Heart left ventricle (tissue), 16 donors: ENCODE data around the gene PTPRN2. TPM values are rescaled to one million over a fixed set of nuclear protein-coding genes. Genes with fewer than 3 reads are reported as not detected.

Source experiments
- ATAC-seq, 4 donors: fragments of 200-7000 bp; cut with Tn5 transposase; one replicate each; pipeline ENCODE4 v1.9.1; 2020 to 2022; ENCODE audit warnings: moderate library complexity in 4 of 4, mild to moderate bottlenecking in 3 of 4, moderate number of reproducible peaks in 1 of 4
- DNase-seq, 5 donors: peaks; one replicate each; pipeline ENCODE4 v3.0.0-alpha.2; 2020
- H3K27ac ChIP-seq, 12 donors: fragments of 200-600 bp; sonication (generic) in 4 of 12; one replicate each; pipeline versions ENCODE4 v1.5.0 to v1.8.0; 2016 to 2022; ENCODE audit warnings: mild to moderate bottlenecking in 2 of 12
- H3K27me3 ChIP-seq, 9 donors: fragments of 200-600 bp; sonication (generic) in 2 of 9; one replicate each; pipeline versions ENCODE4 v1.5.1 to v1.8.0; 2016 to 2022; ENCODE audit warnings: mild to moderate bottlenecking in 3 of 9
- H3K36me3 ChIP-seq, 9 donors: fragments of 200-600 bp; sonication (generic) in 2 of 9; one replicate each; pipeline versions ENCODE4 v1.5.0 to v1.8.0; 2018 to 2022; ENCODE audit warnings: mild to moderate bottlenecking in 2 of 9
- H3K4me1 ChIP-seq, 12 donors: fragments of 200-600 bp; sonication (generic) in 4 of 12; one replicate each; pipeline versions ENCODE4 v1.5.0 to v1.8.0; 2016 to 2022; ENCODE audit warnings: mild to moderate bottlenecking in 3 of 12
- H3K4me3 ChIP-seq, 12 donors: fragments of 200-600 bp; sonication (generic) in 4 of 12; one replicate each; pipeline versions ENCODE4 v1.5.0 to v1.8.0; 2017 to 2022; ENCODE audit warnings: mild to moderate bottlenecking in 9 of 12, moderate library complexity in 4 of 12
- H3K9me3 ChIP-seq, 12 donors: fragments of 200-600 bp; sonication (generic) in 4 of 12; one replicate each; pipeline versions ENCODE4 v1.5.0 to v1.8.0; 2016 to 2022; ENCODE audit warnings: mild to moderate bottlenecking in 1 of 12
- POLR2A ChIP-seq, 2 donors: fragments of 450-650 bp; IDR thresholded peaks; one replicate each; pipeline ENCODE4 v1.6.1; 2017; ENCODE audit warnings: antibody characterized with exemption in 2 of 2, mild to moderate bottlenecking in 2 of 2, moderate library complexity in 2 of 2
- WGBS, 4 donors: extraction: QIAGEN DNeasy Blood & Tissue Kit in 2 of 4; methylation state at CpG; one replicate each; pipeline versions ENCODE4 v1.1.5 to v1.1.7; 2013 to 2018; 5-methylcytosine and 5-hydroxymethylcytosine counted together
- intact Hi-C, 10 donors: fragments of 100-400 bp; cut with DNase I; formaldehyde crosslinking; loops; one replicate each; pipeline versions ENCODE4 v1.11.1 to v1.14.2; 2022
- polyA plus RNA-seq, 2 donors: library from polyadenylated mRNA; stranded (reverse); fragments of 200-250 nt; gene quantifications; one replicate each; pipeline ENCODE4 v1.2.3, GENCODE V29; 2013
- total RNA-seq, 9 donors: library from RNA; depleted of rRNA in 2 of 9; stranded (reverse); fragments of >200 nt in 2 of 9; fragmentation: NEBNext Ultra II Directional in 3 of 9; extraction: Animal tissue kit (Norgen Biotek cat#: 25700) in 3 of 9; gene quantifications; one replicate each; pipeline versions ENCODE4 v1.1.0 to v1.2.4, GENCODE V29; 2016 to 2023
- TF ChIP-seq, protein P1 (sequence below), 12 donors: fragments of 200-600 bp; sonication (generic) in 4 of 12; IDR thresholded peaks; one replicate each; pipeline versions ENCODE4 v1.5.0 to v1.8.0; 2018 to 2022; ENCODE audit warnings: antibody characterized with exemption in 12 of 12, mild to moderate bottlenecking in 5 of 12
- donor health status: ischemic (EF 13 %, LVEDD 7.1; RV severe dilation, severe dysfunction).
- donor health status: healthy with polysubstance abuse.
- donor health status: DM: no; HTN: yes; CAD: no.
- donor health status: DM: no; HTN: no; CAD: no.
- donor health status: ischemic (EF 25% LVEDD 6.9; RV normal size, moderate dysfunction).
- donor health status: ischemic (EF 25% LVEDD 5.7; RV mildly dilated, moderate dysfunction).
- donor health status: healthy.
- donor health status: DM: yes; HTN: yes; CAD: no.
- donor health status: ischemic (EF 35%, LVEDD 5.7; RV mildly dilated, moderate dysfunction).
- donor health status: nonischemic (EF 11% LVEDD 7.7; RV severe dilation, severe dysfunction).
- donor health status: DM: yes; HTN: yes; CAD: no.
- donor health status: PGD.
- donor health status: ischemic (EF 29% LVEDD 5.4; RV normal size, mild dysfunction).
- donor health status: nonischemic (EF 23%, LVEDD 6.1; RV moderate dilation, normal function).

Gene PTPRN2
- total and polyA plus RNA-seq, 11 donors = 0.61 to 2.3 (median 1.3) TPM

- H3K36me3 ChIP-seq = no peaks in the 10 kb centered on the region
- WGBS, 4 donors = 83 to 90% (median 86%) methylated on average over 9 of the region's 9 CpGs
Observed at GRCh38 chr7:157884461-157885062, 703.1 kb downstream of the PTPRN2 start.

GRCh38 chr7:157881048-157881771, 706.4 kb downstream of the PTPRN2 start:
- DNase-seq = no peak
- WGBS, 4 donors = 69 to 78% (median 72%) methylated on average over 8 of the region's 8 CpGs
- TF ChIP-seq, protein P1, sequence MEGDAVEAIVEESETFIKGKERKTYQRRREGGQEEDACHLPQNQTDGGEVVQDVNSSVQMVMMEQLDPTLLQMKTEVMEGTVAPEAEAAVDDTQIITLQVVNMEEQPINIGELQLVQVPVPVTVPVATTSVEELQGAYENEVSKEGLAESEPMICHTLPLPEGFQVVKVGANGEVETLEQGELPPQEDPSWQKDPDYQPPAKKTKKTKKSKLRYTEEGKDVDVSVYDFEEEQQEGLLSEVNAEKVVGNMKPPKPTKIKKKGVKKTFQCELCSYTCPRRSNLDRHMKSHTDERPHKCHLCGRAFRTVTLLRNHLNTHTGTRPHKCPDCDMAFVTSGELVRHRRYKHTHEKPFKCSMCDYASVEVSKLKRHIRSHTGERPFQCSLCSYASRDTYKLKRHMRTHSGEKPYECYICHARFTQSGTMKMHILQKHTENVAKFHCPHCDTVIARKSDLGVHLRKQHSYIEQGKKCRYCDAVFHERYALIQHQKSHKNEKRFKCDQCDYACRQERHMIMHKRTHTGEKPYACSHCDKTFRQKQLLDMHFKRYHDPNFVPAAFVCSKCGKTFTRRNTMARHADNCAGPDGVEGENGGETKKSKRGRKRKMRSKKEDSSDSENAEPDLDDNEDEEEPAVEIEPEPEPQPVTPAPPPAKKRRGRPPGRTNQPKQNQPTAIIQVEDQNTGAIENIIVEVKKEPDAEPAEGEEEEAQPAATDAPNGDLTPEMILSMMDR (IDR thresholded peaks at IDR 0.05) = no peak
- no peak for TF ChIP-seq POLR2A (IDR thresholded peaks at IDR 0.05)

More at GRCh38 chr7:157884461-157885062, 703.1 kb downstream of the PTPRN2 start:
- Histone ChIP-seq H3K4me3 (no peak overlapping the region), H3K27ac (no peak overlapping the region), H3K9me3 (peaks cover 0 to 11% (median 0%) of the 10 kb centered on the region in 12 donors), H3K27me3 (no peaks in the 10 kb centered on the region), H3K4me1 (no peaks in the 10 kb centered on the region)
- ATAC-seq = no peak
- TF ChIP-seq, protein P1 (IDR thresholded peaks at IDR 0.05) = no peak
- TF ChIP-seq POLR2A (IDR thresholded peaks at IDR 0.05) = no peak
- intact Hi-C loops = no loop called here
- no peak for DNase-seq

DNA sequence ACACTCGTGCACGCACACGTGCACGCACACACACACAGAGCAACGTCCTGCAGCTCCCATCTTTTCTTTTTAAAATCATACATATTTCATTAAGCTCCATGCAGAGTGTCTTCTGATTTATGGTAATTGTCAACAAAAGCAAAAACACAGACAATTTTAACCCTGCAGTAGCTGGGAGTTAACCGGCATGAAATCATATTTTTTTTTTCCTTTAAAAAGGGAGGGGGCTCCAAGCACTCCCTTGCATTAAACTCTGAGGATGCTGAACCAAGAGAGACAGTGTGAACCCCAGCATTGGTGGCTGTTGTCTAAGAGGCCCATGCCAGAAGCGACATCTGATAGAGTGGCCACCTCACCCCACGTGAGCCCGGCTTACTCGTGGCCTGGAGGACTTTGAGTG, 708.2 kb downstream of the PTPRN2 start:
- TF ChIP-seq, protein P1 (IDR thresholded peaks at IDR 0.05) = no peak
- no peak for TF ChIP-seq POLR2A (IDR thresholded peaks at IDR 0.05)
- DNase-seq (no peak), ATAC-seq (no peak)
- 84 to 91% (median 90%) methylated on average over 10 of the region's 10 CpGs for WGBS, 4 donors
- H3K27ac ChIP-seq = no peak overlapping the region
- no peak overlapping the region for H3K4me3 ChIP-seq
- peaks cover 0 to 19% (median 4%) of the 10 kb centered on the region in 9 donors for H3K27me3 ChIP-seq
- H3K4me1 ChIP-seq = peaks cover 0 to 9% (median 5%) of the 10 kb centered on the region in 12 donors
- no peaks in the 10 kb centered on the region for H3K36me3 ChIP-seq
- intact Hi-C loops = loop anchor here in 9 of 10 donors (5.0 to 10.0 kb wide), 2 partner anchors 445 to 447 kb away; no protein-coding TSS in a partner anchor
- H3K9me3 ChIP-seq = peaks cover 0 to 4% (median 0%) of the 10 kb centered on the region in 12 donors

More at GRCh38 chr7:157881048-157881771, 706.4 kb downstream of the PTPRN2 start:
- Histone ChIP-seq H3K4me3 (no peak overlapping the region), H3K4me1 (no peaks in the 10 kb centered on the region), H3K36me3 (no peaks in the 10 kb centered on the region), H3K27me3 (peaks cover 0 to 3% (median 0%) of the 10 kb centered on the region in 9 donors), H3K9me3 (peaks cover 0 to 11% (median 0%) of the 10 kb centered on the region in 12 donors), H3K27ac (no peak overlapping the region)
- intact Hi-C loops = no loop called here
- ATAC-seq = no peak
